Hair follicular keratinocyte (primary cell): ENCODE measurements around the gene SLC6A17. TPM values are rescaled to one million over a fixed set of nuclear protein-coding genes. Genes with fewer than 3 reads are reported as not detected.

ENCODE experiments used
- total RNA-seq: library from RNA; depleted of rRNA; stranded (reverse); fragments of >200 nt; gene quantifications from 2 replicates; pipeline ENCODE4 v1.2.3, GENCODE V29; 2015

SLC6A17 gene
- not detected in 2 replicates for total RNA-seq

GRCh38 chr1:110150330-110151174, at the start of gene SLC6A17:
SLC6A17 (plus strand) TSS chr1:110150494; CDS start chr1:110166930, 16,436 bp downstream.

GRCh38 chr1:110112143-110112542, 38.2 kb upstream of the SLC6A17 start, which contains the start of gene UBL4B:
UBL4B (plus strand) TSS chr1:110112443; CDS start chr1:110112535, 92 bp downstream.

GRCh38 chr1:110209715-110210603, 59.7 kb downstream of the SLC6A17 start, which contains the start of gene KCNC4:
KCNC4 (plus strand) TSS chr1:110210314; CDS start chr1:110211500, 1,186 bp downstream.

Other genes starting within 250 kb of the SLC6A17 start
- gene CSF1, start 239.6 kb upstream of the SLC6A17 start, total RNA-seq = 4.7 and 6.6 TPM in 2 replicates
- gene AHCYL1, start 165.7 kb upstream of the SLC6A17 start, total RNA-seq = 29.6 and 31.9 TPM in 2 replicates
- 20.0 and 26.6 TPM in 2 replicates for gene STRIP1, start 115.9 kb upstream of the SLC6A17 start, total RNA-seq
- gene ALX3, start 79.8 kb upstream of the SLC6A17 start, total RNA-seq = not detected in 2 replicates
- gene UBL4B, start 38.1 kb upstream of the SLC6A17 start, total RNA-seq = not detected in 2 replicates
- 4.4 and 5.3 TPM in 2 replicates for gene KCNC4, start 59.8 kb downstream of the SLC6A17 start, total RNA-seq
- 14.1 and 18.3 TPM in 2 replicates for gene RBM15, start 188.9 kb downstream of the SLC6A17 start, total RNA-seq
- gene SLC16A4, start 240.5 kb downstream of the SLC6A17 start, total RNA-seq = 0.95 and 1.2 TPM in 2 replicates